ENCODE results near the gene ADGRF4.

GRCh38 chr6:47650553-47651432 is 47.6 kb upstream of the ADGRF4 start:
- no peak for TF ChIP-seq CTCF (IDR thresholded peaks at IDR 0.05; ENCODE audit: borderline replicate concordance, extremely low read depth, low read length, poor library complexity, severe bottlenecking)
- TF ChIP-seq EZH2 (IDR thresholded peaks at IDR 0.05; ENCODE audit: borderline replicate concordance, low read depth, low read length, severe bottlenecking), result no peak
